BE2C (cell line): Measurements from ENCODE around the gene TCEANC2.

Experiments
- DNase-seq: peaks from one replicate; pipeline ENCODE4 v3.0.0-alpha.2; 2020
- H3K27me3 ChIP-seq: fragments of 250-450 bp; sonication (Bioruptor Pico); 2 replicates; pipeline ENCODE4 v1.5.1; 2020; ENCODE audit warnings: mild to moderate bottlenecking
- H3K36me3 ChIP-seq: fragments of 250-450 bp; sonication (Bioruptor Pico); 2 replicates; pipeline ENCODE4 v1.5.1; 2020; ENCODE audit warnings: mild to moderate bottlenecking
- H3K4me1 ChIP-seq: fragments of 250-450 bp; sonication (Bioruptor Pico); 2 replicates; pipeline ENCODE4 v1.5.1; 2020
- H3K4me3 ChIP-seq: 2 replicates; pipeline ENCODE4 v1.5.1; 2011; ENCODE audit warnings: low read depth, low read length
- H3K9me3 ChIP-seq: fragments of 250-450 bp; sonication (Bioruptor Pico); 2 replicates; pipeline ENCODE4 v1.5.1; 2020
- TF ChIP-seq, protein P1 (sequence below): IDR thresholded peaks from 2 replicates; pipeline ENCODE4 v1.5.1; 2012; ENCODE audit warnings: mild to moderate bottlenecking, low read depth, low read length

Gene TCEANC2

DNA sequence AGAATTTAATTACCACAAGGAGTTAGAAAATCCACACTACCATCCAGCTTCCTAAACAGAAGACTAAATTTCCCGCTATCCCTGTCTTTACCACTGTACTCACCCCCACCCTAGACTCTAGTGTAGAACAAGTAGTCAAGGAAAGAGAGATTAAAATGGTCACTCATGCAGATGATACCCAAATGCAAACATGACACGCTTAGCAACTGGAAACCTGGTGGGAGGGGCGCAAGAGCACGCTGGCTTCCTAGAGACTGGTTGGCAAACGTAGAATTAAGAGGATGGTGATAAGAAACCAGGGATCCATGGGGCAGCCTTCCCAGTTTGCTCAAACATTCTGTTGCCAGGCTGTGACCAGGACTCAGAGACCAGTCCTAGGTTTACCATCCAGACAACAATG lies 25.6 kb upstream of the TCEANC2 start:
- Histone ChIP-seq H3K4me1 (peaks cover 5% of the 10 kb centered on the region), H3K4me3 (no peak overlapping the region), H3K36me3 (no peaks in the 10 kb centered on the region), H3K9me3 (no peaks in the 10 kb centered on the region), H3K27me3 (no peaks in the 10 kb centered on the region)
- no peak for DNase-seq
- TF ChIP-seq, protein P1, sequence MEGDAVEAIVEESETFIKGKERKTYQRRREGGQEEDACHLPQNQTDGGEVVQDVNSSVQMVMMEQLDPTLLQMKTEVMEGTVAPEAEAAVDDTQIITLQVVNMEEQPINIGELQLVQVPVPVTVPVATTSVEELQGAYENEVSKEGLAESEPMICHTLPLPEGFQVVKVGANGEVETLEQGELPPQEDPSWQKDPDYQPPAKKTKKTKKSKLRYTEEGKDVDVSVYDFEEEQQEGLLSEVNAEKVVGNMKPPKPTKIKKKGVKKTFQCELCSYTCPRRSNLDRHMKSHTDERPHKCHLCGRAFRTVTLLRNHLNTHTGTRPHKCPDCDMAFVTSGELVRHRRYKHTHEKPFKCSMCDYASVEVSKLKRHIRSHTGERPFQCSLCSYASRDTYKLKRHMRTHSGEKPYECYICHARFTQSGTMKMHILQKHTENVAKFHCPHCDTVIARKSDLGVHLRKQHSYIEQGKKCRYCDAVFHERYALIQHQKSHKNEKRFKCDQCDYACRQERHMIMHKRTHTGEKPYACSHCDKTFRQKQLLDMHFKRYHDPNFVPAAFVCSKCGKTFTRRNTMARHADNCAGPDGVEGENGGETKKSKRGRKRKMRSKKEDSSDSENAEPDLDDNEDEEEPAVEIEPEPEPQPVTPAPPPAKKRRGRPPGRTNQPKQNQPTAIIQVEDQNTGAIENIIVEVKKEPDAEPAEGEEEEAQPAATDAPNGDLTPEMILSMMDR = no peak

DNA sequence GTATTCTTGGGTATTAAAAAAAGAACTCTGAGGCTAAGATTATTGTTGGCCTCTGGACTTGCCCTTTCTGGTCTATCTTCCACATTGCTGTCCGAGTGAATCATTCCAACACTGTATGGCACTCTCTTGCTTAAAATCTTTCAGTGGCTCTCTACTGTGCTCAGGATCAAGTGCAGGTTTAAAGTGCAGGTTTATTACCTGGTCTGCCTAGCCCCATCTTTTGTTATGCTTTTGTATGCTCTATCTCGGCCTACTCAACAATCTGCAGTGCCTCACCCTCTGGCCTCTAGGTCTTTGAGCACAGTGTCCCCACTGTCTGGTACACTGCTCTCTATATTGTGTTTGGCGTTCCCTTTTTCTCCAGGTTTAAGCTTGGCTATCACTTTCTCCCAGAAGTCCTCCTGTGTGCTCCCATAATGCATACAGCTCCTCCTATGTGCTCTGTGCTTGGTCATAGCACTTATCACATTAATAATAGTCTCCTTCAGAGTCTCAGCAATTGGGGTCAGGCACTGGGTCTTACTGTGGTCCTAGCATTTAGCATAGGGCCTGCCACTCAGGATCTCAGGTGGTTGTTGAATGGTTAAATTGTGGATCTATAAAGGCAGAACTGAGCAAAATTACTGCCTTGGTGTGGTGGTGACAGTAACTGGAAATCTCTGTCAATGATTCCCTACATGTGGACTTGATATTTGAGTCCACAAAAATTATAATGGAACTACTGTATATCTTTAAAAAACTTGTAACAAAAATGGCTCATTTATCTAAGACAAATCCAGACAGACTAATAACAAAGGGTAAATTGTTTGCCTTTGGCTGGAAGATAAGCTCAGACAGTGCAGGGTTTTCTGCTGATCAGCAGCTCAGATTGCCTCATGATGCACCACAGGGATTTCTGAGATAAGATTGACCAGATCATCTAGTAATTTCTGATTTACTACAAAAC lies 24.8 kb upstream of the TCEANC2 start:
- no peak for DNase-seq
- H3K4me1 ChIP-seq = peaks cover 5% of the 10 kb centered on the region
- TF ChIP-seq, protein P1 = no peak
- H3K9me3 ChIP-seq = no peaks in the 10 kb centered on the region
- no peaks in the 10 kb centered on the region for H3K27me3 ChIP-seq
- no peak overlapping the region for H3K4me3 ChIP-seq
- no peaks in the 10 kb centered on the region for H3K36me3 ChIP-seq

DNA sequence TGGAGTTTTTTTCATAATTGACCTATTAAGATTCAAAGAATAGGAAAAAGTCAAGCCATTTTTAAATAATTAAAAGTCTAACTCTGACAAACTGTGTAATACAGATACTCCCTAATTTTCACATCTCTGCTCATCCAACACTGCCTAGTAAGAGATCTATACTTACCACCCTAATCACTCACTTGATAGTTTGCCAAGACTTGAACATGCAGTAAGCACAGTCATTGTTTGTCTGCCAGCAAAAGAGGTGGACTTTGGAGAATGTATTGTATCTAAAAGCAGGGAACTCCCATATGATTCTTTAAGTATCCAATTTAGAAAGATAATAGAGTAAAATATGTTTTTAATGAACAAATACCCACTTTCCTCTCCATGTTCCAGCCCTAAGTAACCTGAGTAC lies 15.9 kb upstream of the TCEANC2 start:
- H3K36me3 ChIP-seq = peaks cover 9% of the 10 kb centered on the region
- DNase-seq = no peak

DNA sequence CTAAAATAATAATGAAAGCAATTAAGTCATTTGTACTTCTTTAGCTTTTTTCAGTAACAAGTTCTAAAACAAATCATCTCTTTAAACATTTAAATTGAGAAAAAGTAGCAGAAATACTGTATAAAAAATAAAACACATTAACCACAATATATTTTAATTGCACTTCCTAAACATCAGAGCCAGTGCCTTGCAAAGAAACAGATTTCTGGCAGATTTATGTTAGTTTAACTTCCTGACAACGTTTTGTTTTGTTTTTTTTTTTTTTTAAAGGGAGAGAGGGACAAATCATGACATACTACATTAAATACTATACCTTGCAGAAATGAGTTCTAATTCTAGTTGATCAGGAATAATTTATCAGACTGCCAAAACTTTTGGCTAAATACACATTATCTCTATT lies 11.6 kb upstream of the TCEANC2 start:
- Histone ChIP-seq H3K27me3 (no peaks in the 10 kb centered on the region), H3K9me3 (no peaks in the 10 kb centered on the region), H3K4me1 (no peaks in the 10 kb centered on the region), H3K36me3 (peaks cover 9% of the 10 kb centered on the region), H3K4me3 (no peak overlapping the region)
- no peak for DNase-seq
- TF ChIP-seq, protein P1 = no peak

More for the DNA sequence above, 15.9 kb upstream of the TCEANC2 start:
- no peak overlapping the region for H3K4me3 ChIP-seq
- no peaks in the 10 kb centered on the region for H3K9me3 ChIP-seq
- no peaks in the 10 kb centered on the region for H3K27me3 ChIP-seq
- H3K4me1 ChIP-seq = no peaks in the 10 kb centered on the region
- TF ChIP-seq, protein P1 = no peak

DNA sequence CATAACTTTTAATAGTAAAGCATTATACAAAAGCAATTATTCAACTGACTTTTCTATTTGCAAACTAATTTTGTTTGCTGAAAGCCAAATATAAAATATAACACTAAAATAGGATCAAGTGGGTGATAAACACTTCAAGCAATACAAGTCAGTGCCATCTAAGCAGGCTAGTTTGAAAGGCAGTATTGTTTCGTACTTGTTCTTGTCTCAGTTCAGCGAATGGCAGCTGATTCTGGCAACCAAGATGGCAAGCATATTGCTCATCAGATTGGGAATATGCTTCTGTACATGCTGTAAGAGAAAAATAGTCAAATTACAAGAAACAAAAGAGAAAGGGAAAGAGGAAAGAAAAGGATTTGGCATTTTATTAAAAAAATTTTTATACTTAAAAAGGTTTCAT lies 7.9 kb upstream of the TCEANC2 start:
- TF ChIP-seq, protein P1 = no peak
- no peaks in the 10 kb centered on the region for H3K27me3 ChIP-seq
- H3K4me3 ChIP-seq = no peak overlapping the region
- H3K36me3 ChIP-seq = peaks cover 7% of the 10 kb centered on the region
- no peak for DNase-seq
- no peaks in the 10 kb centered on the region; the same call in 1 of the 2 replicates for H3K4me1 ChIP-seq
- no peaks in the 10 kb centered on the region for H3K9me3 ChIP-seq
